Activated T-cell treated with anti-CD3 and anti-CD28 coated beads, Interleukin-2, amount 50 U/mL, for 72 hours (primary cell): Measurements from ENCODE around the gene STX7. TPM values are rescaled to one million over a fixed set of nuclear protein-coding genes. Genes with fewer than 3 reads are reported as not detected.

Experiments used
- ATAC-seq, 2 donors: fragments of 150-1000 bp; cut with Tn5 transposase; replicated peaks in 1 of 2; 2 replicates each; pipeline ENCODE4 v1.10.0; 2021; ENCODE audit warnings: moderate library complexity in 2 of 2, mild to moderate bottlenecking in 1 of 2
- DNase-seq, 2 donors: peaks; one replicate each; pipeline ENCODE4 v3.0.0; 2021 to 2022; ENCODE audit warnings: mixed read lengths in 1 of 2
- H3K27ac Mint-ChIP-seq: one replicate; pipeline ENCODE4 v1.8.0; 2022; ENCODE audit warnings: mild to moderate bottlenecking, moderate library complexity, mixed read lengths
- H3K27me3 Mint-ChIP-seq: one replicate; pipeline ENCODE4 v1.8.0; 2022; ENCODE audit warnings: low read depth, mixed read lengths
- H3K36me3 Mint-ChIP-seq, 2 donors: one replicate each; pipeline ENCODE4 v1.8.0; 2022; ENCODE audit warnings: mixed read lengths in 2 of 2, mild to moderate bottlenecking in 1 of 2; ENCODE audit not compliant: insufficient read depth in 2 of 2
- H3K4me1 Mint-ChIP-seq: one replicate; pipeline ENCODE4 v1.8.0; 2022; ENCODE audit warnings: low read depth, mixed read lengths
- H3K4me3 Mint-ChIP-seq, 2 donors: one replicate each; pipeline ENCODE4 v1.8.0; 2022; ENCODE audit warnings: mild to moderate bottlenecking in 2 of 2, mixed read lengths in 2 of 2, moderate library complexity in 2 of 2
- H3K9me3 Mint-ChIP-seq, 2 donors: one replicate each; pipeline ENCODE4 v1.8.0; 2022; ENCODE audit warnings: mixed read lengths in 2 of 2
- total RNA-seq, 2 donors: library from RNA; stranded (reverse); gene quantifications; one replicate each; pipeline ENCODE4 v1.2.3, GENCODE V29; 2022

The STX7 gene
- total RNA-seq, 2 donors from 2014 or later: 10.6 to 15.3 TPM

DNA sequence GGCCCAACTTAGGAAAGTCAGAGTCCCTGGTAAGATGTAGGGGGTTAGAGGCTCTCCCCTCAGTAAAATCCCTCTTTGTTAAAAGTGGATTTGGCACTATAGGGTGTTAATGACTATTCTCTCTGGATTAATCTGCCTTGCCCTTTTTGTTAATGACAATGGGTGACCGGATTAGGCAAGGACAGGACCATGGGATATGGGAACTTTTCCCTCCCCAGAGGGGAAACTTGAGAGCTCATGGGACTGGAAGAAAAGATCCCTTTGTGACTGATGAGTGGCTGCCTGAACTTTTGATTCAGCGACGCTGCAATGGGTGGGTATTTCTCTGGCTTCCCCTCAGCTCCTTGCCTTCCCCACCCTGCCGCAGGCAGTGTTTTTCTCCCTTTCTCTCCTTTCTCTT is 12.9 kb upstream of the STX7 start:
- Mint-ChIP-seq H3K4me1 (no peaks in the 10 kb centered on the region), H3K9me3 (no peaks in the 10 kb centered on the region), H3K4me3 (no peak overlapping the region), H3K27ac (no peak overlapping the region), H3K36me3 (no peaks in the 10 kb centered on the region), H3K27me3 (peaks cover 21% of the 10 kb centered on the region)
- no peak for DNase-seq
- ATAC-seq: no peak

DNA sequence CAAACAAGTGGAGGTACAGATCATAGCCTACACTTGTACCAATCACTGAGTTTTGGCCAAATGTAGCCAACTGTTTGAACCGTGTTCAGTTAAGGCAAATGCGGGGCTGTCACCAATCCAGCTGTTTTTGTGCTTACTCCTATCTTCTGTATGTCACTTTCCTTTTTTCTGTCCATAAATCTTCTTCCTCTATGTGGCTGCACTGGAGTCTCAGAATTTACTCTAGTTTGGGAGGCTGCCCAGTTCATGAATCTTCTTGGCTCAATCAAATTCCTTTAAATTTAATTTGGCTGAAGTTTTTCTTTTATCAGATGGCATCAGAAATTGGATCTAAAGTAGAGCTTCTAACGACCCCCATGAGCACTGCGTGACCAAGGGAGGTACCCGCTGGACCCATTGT is 11.7 kb upstream of the STX7 start:
- DNase-seq (no peak), ATAC-seq (no peak)
- no peak overlapping the region for H3K4me3 Mint-ChIP-seq
- no peaks in the 10 kb centered on the region for H3K4me1 Mint-ChIP-seq
- H3K27me3 Mint-ChIP-seq: peaks cover 21% of the 10 kb centered on the region
- no peaks in the 10 kb centered on the region for H3K36me3 Mint-ChIP-seq
- no peak overlapping the region for H3K27ac Mint-ChIP-seq
- no peaks in the 10 kb centered on the region for H3K9me3 Mint-ChIP-seq

DNA sequence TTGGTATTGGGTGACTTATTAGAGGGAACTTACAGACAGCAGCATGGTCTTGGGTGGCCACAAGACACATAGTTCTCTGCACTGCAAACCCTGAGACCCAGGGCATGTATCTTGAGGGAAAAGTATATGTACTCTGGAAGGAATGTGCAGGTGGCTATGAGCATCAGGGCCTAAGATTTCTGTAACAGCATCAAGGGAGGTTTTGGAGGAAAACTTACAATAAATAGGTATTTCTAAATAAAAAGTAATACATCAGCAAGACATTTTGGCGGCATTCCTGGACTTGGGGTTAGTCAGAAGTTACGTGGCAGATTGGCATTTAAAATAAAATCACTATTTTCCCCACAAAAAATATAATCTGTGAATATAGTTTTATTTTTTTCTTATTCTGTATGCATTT is 8.0 kb upstream of the STX7 start:
- H3K9me3 Mint-ChIP-seq: no peaks in the 10 kb centered on the region
- H3K36me3 Mint-ChIP-seq: no peaks in the 10 kb centered on the region
- no peak for DNase-seq
- no peaks in the 10 kb centered on the region for H3K4me1 Mint-ChIP-seq
- no peak overlapping the region for H3K4me3 Mint-ChIP-seq
- peaks cover 28% of the 10 kb centered on the region for H3K27me3 Mint-ChIP-seq
- H3K27ac Mint-ChIP-seq: no peak overlapping the region
- ATAC-seq: no peak

DNA sequence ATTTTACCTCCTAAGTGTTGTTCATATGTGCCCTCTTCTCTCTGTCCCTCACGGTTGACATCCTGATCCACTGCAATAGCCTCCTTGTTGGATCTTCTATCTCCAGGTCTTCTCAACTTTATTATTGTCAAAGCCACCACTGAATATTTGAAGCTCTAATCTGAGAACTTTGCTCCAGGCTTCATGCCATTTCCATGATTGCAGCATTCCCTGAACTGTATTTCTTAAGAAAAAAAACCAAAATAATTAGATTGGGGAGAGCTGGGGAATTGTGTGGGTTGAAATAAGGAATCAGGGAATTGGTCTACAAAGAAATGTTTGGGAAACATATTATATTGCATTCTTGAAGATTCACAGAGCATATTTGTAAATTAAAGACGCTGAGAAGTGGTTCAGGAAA is 2.5 kb upstream of the STX7 start:
- H3K4me3 Mint-ChIP-seq: no peak overlapping the region

DNA sequence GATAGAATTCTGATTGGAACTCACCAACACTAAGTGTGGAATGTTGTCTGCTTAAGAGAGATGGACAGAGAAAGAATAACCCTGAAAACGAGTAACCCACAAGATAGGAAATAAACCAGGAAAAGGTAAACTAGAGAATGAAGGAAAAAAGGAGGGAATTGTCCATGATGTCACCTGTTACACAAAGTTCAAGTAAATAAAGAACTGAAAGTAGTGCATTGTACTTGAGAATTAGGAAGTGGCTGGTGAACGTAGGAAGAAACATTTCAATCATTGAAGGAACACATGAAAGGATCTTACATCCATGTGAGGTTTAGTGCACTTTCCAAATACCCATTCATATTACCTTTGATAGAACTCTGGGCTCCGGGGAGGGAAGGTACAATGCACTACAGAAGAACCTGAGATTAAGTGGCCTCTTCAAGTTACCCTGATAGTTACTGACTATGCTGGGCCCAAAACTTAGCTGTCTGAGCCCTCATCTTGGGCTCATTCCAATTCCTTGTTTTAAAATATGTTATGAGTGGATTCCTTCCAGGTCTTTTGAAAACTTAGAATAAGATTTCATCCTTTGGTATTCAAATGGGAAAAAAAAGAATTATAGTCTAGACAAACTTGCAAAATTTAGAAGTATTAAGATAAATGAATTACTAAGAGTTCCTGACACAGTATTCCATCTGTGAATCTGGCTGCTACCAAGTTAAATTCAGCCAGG is 1.1 kb upstream of the STX7 start:
- H3K27ac Mint-ChIP-seq: no peak overlapping the region
- ATAC-seq: no peak
- no peaks in the 10 kb centered on the region for H3K9me3 Mint-ChIP-seq
- H3K4me1 Mint-ChIP-seq: peaks cover 24% of the 10 kb centered on the region
- H3K4me3 Mint-ChIP-seq: peak overlapping the region; percentile 89 to 97
- no peak for DNase-seq
- H3K27me3 Mint-ChIP-seq: peaks cover 12% of the 10 kb centered on the region
- H3K36me3 Mint-ChIP-seq: no peaks in the 10 kb centered on the region

More for the DNA sequence above, 2.5 kb upstream of the STX7 start:
- Mint-ChIP-seq H3K27ac (no peak overlapping the region), H3K27me3 (peaks cover 18% of the 10 kb centered on the region), H3K36me3 (no peaks in the 10 kb centered on the region), H3K4me1 (peaks cover 24% of the 10 kb centered on the region), H3K9me3 (no peaks in the 10 kb centered on the region)
- ATAC-seq: no peak
- no peak for DNase-seq

DNA sequence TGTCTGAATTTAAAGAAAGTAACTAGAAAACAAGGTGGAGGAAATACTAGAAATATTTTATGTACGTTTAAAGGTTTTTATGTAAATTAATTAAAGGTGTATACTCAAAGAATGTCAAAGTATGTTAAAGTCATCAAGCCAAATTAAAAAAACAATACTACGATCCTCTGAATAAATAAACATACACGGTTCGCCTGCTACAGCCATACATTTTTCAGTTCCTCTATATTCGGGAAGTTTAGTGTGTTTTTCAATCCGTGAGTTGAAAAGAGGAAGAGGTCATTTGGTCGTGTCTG is 626 bp downstream of the STX7 start:
- no peak for ATAC-seq
- Mint-ChIP-seq H3K36me3 (peaks cover 0 to 2% of the 10 kb centered on the region in 2 donors), H3K4me3 (peak overlapping the region; percentile 87 to 97), H3K27me3 (peaks cover 9% of the 10 kb centered on the region), H3K27ac (no peak overlapping the region), H3K9me3 (no peaks in the 10 kb centered on the region), H3K4me1 (peaks cover 30% of the 10 kb centered on the region)
- DNase-seq: no peak

DNA sequence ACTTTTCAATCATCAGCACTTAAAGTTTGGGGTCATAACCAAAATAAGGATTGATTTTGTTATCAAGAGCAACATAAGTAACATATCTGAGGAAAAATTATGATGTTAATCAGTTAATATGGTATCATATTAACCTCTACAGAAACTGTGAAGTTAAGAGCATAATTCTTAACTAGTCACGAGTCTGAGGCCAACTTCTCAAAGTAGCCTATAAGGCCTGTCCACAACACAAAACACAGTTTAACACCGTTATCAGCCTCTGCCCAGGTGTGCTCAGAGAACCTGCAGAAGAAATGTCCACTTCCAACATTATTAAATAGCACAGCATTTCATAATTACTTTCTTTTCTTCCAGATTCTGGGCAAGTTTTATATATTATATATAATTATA is 1.1 kb downstream of the STX7 start:
- ATAC-seq: no peak
- no peak for DNase-seq

DNA sequence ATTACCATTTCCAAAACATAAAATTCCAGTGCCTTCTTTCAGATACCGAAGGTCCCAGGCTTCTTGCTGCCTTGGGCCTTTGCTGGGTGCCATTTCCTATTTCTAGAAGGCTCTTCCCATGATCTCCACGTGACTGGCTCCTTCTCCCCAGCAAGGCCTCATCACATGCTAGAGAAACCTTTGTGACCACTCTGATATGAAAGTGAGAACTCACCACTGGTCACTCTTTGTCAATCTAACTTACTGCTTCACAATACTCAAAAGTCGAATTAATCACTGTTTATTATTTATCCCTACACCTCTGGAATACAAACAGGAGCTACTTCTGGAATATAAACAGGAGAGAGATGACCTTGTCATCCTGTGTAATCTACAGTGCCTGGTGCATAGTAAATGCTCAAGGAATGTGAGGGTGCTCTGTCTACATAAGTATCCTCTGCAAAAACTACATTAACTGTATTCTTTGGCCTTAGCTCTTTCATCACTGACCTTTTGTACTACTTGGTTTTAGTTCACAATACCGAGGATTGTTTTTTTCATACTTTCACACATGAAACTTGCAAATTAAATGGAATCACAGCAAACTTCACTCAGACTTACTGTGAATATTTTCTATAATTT is 1.6 kb downstream of the STX7 start:
- H3K27me3 Mint-ChIP-seq: peaks cover 7% of the 10 kb centered on the region
- DNase-seq: no peak
- ATAC-seq: no peak
- no peak overlapping the region for H3K27ac Mint-ChIP-seq
- H3K9me3 Mint-ChIP-seq: no peaks in the 10 kb centered on the region
- H3K36me3 Mint-ChIP-seq: peaks cover 0 to 2% of the 10 kb centered on the region in 2 donors
- peaks cover 36% of the 10 kb centered on the region for H3K4me1 Mint-ChIP-seq
- peak overlapping the region; percentile 87 to 97 for H3K4me3 Mint-ChIP-seq

More for the DNA sequence above, 1.1 kb downstream of the STX7 start:
- peaks cover 31% of the 10 kb centered on the region for H3K4me1 Mint-ChIP-seq
- H3K36me3 Mint-ChIP-seq: peaks cover 0 to 2% of the 10 kb centered on the region in 2 donors
- H3K27me3 Mint-ChIP-seq: peaks cover 9% of the 10 kb centered on the region
- H3K9me3 Mint-ChIP-seq: no peaks in the 10 kb centered on the region
- peak overlapping the region; percentile 87 to 97 for H3K4me3 Mint-ChIP-seq
- no peak overlapping the region for H3K27ac Mint-ChIP-seq

DNA sequence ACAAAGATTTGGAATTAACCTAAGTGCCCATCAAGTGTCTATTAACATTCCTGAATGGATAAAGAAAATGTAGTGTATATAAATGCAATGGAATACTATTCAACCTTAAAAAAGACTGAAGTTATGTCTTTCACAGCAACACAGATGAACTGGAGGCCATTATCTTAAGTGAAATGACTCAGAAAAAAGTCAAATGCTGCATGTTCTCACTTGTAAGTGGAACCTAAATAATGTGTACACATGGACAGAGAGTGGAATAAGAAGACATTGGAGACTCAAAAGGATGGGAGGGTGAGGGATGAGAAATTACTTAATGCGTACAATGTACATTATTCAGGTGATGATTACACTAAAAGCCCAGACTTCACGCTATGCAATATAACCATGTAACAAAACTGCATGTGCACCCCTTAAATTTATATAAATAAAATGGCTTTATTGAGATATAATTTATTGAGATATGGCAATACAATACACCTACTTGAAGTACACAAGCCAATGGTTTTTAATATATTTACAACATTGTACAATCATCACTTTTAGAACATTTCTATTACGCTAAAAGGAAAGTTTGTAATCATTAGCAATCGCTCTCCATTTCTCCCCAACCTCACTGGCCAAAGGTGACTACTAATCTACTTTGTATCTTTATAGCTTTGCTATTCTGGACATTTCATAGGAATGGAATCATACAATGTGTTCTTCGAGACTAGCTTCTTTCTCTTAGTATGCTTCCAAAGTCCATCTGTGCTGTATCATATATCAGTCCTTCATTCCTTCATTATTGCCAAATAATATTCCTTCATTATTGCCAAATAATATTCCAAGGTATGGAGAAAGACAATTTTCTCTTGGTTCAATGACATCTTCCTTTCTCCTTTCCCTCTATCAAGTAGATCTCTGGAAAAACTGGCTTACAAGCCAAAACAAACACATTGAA is 5.8 kb downstream of the STX7 start:
- peaks cover 41% of the 10 kb centered on the region for H3K4me1 Mint-ChIP-seq
- H3K27ac Mint-ChIP-seq: no peak overlapping the region
- DNase-seq (no peak), ATAC-seq (no peak)
- H3K4me3 Mint-ChIP-seq: no peak overlapping the region
- no peaks in the 10 kb centered on the region for H3K9me3 Mint-ChIP-seq
- H3K27me3 Mint-ChIP-seq: no peaks in the 10 kb centered on the region
- peaks cover 0 to 2% of the 10 kb centered on the region in 2 donors for H3K36me3 Mint-ChIP-seq

DNA sequence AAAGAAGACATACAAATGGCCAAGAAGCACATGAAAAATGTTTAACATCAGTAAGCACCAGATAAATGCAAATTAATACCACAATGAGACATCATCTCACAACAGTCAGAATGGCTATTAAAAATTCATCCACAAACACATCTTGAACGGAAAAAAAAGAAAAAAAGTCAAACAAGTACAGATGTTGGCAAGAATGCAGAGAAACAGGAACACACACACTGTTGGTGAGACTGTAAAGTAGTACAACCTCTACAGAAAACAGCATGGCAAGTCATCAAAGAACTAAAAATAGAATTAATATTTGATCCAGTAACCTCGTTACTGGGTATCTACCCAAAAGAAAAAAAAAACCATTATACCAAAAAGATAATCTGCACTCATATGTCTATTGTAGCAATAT is 6.5 kb downstream of the STX7 start:
- H3K27ac Mint-ChIP-seq: no peak overlapping the region
- no peak for ATAC-seq
- no peak overlapping the region for H3K4me3 Mint-ChIP-seq
- no peak for DNase-seq
- peaks cover 37% of the 10 kb centered on the region for H3K4me1 Mint-ChIP-seq
- no peaks in the 10 kb centered on the region for H3K9me3 Mint-ChIP-seq
- H3K36me3 Mint-ChIP-seq: peaks cover 2% of the 10 kb centered on the region in 2 donors
- H3K27me3 Mint-ChIP-seq: no peaks in the 10 kb centered on the region

DNA sequence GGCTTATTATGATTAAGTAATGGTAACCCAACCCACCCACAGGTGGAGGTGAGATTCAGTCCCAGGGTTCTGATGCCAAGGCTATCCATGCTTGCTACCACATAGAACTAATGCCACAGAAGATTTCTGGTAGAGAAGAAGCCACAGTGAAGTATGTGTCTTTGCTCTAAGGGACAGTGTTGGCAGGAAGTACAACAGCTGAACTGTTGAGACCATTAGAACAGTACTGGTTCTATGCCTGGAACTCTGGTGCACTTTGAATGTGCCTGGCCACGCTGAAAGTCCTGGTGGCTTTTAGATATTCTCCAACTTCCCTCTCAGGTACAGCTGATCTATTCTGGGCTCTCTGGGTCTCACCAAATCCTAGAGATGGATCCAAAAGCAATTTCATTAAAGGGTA is 7.8 kb downstream of the STX7 start:
- DNase-seq (no peak), ATAC-seq (no peak)
- Mint-ChIP-seq H3K27ac (no peak overlapping the region), H3K4me3 (no peak overlapping the region), H3K9me3 (no peaks in the 10 kb centered on the region), H3K4me1 (peaks cover 27% of the 10 kb centered on the region), H3K27me3 (no peaks in the 10 kb centered on the region), H3K36me3 (peaks cover 4 to 5% of the 10 kb centered on the region in 2 donors)

DNA sequence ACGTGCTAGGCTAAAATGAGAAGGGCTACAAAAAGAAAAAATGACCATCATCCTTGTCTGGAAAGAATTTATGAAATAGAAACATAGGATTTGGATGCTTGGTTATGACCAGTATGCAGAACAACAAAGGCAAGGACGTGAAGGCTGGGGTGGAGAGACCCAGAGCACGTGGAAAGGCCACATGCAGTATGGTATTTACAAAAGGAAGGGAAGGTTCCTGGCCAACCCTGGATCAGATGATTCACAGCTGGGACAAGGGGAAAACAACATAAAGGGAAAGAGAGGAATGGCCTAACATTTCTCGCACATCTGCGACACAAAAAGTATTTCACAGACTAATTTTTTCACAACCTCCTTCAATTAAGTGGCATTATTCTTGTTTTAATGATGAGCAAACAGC is 8.2 kb downstream of the STX7 start:
- H3K4me3 Mint-ChIP-seq: no peak overlapping the region
- no peaks in the 10 kb centered on the region for H3K27me3 Mint-ChIP-seq
- DNase-seq (no peak), ATAC-seq (no peak)
- H3K27ac Mint-ChIP-seq: no peak overlapping the region
- H3K36me3 Mint-ChIP-seq: peaks cover 6% of the 10 kb centered on the region in 2 donors
- peaks cover 31% of the 10 kb centered on the region for H3K4me1 Mint-ChIP-seq
- H3K9me3 Mint-ChIP-seq: no peaks in the 10 kb centered on the region

DNA sequence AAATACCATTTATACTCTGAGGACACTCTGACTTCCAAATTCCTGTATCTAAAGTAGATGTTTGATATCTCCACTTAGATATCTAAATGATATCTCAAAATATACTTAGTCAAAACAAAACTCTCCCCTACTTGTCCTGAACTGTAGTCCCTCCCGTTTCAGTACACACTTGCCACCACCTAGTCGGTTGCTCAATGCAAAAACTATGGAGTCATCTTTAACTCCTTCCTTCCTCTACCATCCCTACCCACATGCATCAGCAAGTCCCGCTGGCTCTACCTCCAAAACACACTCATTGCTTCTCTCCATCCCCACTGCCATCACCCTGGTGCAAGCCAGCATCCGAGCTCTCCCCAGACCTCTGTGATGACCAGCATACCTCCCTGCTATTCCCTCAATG is 13.2 kb downstream of the STX7 start:
- ATAC-seq (no peak), DNase-seq (no peak)
- peaks cover 31% of the 10 kb centered on the region for H3K4me1 Mint-ChIP-seq
- H3K9me3 Mint-ChIP-seq: no peaks in the 10 kb centered on the region
- no peak overlapping the region for H3K4me3 Mint-ChIP-seq
- peak overlapping the region; percentile 21 for H3K27ac Mint-ChIP-seq
- no peaks in the 10 kb centered on the region for H3K27me3 Mint-ChIP-seq
- peaks cover 8 to 9% of the 10 kb centered on the region in 2 donors for H3K36me3 Mint-ChIP-seq
